ENCODE measurements around the gene ADAMTS12.

DNA sequence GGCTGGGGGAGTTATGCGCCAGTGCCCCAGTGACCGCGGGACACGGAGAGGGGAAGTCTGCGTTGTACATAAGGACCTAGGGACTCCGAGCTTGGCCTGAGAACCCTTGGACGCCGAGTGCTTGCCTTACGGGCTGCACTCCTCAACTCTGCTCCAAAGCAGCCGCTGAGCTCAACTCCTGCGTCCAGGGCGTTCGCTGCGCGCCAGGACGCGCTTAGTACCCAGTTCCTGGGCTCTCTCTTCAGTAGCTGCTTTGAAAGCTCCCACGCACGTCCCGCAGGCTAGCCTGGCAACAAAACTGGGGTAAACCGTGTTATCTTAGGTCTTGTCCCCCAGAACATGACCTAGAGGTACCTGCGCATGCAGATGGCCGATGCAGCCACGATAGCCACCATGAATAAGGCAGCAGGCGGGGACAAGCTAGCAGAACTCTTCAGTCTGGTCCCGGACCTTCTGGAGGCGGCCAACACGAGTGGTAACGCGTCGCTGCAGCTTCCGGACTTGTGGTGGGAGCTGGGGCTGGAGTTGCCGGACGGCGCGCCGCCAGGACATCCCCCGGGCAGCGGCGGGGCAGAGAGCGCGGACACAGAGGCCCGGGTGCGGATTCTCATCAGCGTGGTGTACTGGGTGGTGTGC, 44.7 kb upstream of the ADAMTS12 start, which contains the start of gene RXFP3:
- TF ChIP-seq, protein P1, sequence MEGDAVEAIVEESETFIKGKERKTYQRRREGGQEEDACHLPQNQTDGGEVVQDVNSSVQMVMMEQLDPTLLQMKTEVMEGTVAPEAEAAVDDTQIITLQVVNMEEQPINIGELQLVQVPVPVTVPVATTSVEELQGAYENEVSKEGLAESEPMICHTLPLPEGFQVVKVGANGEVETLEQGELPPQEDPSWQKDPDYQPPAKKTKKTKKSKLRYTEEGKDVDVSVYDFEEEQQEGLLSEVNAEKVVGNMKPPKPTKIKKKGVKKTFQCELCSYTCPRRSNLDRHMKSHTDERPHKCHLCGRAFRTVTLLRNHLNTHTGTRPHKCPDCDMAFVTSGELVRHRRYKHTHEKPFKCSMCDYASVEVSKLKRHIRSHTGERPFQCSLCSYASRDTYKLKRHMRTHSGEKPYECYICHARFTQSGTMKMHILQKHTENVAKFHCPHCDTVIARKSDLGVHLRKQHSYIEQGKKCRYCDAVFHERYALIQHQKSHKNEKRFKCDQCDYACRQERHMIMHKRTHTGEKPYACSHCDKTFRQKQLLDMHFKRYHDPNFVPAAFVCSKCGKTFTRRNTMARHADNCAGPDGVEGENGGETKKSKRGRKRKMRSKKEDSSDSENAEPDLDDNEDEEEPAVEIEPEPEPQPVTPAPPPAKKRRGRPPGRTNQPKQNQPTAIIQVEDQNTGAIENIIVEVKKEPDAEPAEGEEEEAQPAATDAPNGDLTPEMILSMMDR (IDR thresholded peaks at IDR 0.05; ENCODE audit: low read depth, low read length, missing input control) = no peak
- TF ChIP-seq, protein P2, sequence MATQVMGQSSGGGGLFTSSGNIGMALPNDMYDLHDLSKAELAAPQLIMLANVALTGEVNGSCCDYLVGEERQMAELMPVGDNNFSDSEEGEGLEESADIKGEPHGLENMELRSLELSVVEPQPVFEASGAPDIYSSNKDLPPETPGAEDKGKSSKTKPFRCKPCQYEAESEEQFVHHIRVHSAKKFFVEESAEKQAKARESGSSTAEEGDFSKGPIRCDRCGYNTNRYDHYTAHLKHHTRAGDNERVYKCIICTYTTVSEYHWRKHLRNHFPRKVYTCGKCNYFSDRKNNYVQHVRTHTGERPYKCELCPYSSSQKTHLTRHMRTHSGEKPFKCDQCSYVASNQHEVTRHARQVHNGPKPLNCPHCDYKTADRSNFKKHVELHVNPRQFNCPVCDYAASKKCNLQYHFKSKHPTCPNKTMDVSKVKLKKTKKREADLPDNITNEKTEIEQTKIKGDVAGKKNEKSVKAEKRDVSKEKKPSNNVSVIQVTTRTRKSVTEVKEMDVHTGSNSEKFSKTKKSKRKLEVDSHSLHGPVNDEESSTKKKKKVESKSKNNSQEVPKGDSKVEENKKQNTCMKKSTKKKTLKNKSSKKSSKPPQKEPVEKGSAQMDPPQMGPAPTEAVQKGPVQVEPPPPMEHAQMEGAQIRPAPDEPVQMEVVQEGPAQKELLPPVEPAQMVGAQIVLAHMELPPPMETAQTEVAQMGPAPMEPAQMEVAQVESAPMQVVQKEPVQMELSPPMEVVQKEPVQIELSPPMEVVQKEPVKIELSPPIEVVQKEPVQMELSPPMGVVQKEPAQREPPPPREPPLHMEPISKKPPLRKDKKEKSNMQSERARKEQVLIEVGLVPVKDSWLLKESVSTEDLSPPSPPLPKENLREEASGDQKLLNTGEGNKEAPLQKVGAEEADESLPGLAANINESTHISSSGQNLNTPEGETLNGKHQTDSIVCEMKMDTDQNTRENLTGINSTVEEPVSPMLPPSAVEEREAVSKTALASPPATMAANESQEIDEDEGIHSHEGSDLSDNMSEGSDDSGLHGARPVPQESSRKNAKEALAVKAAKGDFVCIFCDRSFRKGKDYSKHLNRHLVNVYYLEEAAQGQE (IDR thresholded peaks at IDR 0.05) = no peak
- TF ChIP-seq, protein P3, sequence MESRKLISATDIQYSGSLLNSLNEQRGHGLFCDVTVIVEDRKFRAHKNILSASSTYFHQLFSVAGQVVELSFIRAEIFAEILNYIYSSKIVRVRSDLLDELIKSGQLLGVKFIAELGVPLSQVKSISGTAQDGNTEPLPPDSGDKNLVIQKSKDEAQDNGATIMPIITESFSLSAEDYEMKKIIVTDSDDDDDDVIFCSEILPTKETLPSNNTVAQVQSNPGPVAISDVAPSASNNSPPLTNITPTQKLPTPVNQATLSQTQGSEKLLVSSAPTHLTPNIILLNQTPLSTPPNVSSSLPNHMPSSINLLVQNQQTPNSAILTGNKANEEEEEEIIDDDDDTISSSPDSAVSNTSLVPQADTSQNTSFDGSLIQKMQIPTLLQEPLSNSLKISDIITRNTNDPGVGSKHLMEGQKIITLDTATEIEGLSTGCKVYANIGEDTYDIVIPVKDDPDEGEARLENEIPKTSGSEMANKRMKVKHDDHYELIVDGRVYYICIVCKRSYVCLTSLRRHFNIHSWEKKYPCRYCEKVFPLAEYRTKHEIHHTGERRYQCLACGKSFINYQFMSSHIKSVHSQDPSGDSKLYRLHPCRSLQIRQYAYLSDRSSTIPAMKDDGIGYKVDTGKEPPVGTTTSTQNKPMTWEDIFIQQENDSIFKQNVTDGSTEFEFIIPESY (IDR thresholded peaks at IDR 0.05) = no peak
- no peak for TF ChIP-seq GABPA (IDR thresholded peaks at IDR 0.05 in 1 of 2, conservative IDR thresholded peaks at IDR 0.05 in 1 of 2)
- TF ChIP-seq SP1 (IDR thresholded peaks at IDR 0.05) = no peak

Measured in liver (tissue), 3 donors.